ENCODE measurements around the gene TRIM56.
"Not testable (repeated sequence)": the region's sequence is repeated elsewhere in the genome, so short reads cannot be mapped to it uniquely, and the experiment has no call there.

Gene TRIM56

DNA sequence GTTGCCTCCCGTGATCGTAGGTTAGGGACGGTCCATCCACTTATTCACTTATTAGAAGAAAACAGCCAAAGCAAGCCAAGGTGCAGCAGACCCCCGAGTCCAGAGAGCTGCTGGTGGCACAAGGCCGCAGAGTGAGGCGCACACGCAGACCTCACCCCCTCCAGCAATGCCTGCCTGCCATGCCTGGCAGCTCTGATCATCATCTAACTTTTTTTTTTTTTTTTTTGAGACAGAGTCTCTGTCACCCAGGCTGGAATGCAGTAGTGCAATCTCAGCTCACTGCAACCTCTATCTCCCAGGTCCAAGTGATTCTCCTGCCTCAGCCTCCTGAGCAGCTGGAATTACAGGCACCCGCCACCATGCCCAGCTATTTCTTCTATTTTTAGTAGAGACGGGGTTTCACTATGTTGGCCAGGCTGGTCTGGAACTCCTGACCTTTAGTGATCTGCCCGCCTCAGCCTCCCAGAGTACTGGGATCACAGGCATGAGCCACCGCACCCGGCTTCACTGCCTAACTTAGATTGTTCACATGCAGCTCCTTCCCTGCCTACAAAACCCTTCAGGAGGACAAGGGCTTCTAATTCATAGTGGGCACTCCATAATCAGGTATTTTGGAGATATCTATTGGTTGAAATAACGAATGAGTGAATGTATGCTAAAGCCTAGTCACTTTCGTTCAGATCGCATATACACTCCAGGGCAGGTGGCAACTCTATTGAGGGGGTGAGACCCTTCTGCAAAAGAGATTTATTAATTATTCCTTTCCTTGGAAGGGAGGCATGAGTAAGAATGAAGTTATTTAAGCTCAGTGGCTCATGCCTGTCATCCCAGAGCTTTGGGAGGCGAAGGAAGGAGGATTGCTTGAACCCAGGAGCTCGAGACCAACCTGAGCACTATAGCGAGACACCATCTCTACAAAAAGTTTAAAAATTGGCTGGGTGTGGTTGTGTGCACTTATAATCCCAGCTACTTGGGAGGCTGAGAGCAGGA lies 15.9 kb downstream of the TRIM56 start:
- no CpG with 5 or more reads among the region's 18 CpGs for WGBS (ENCODE audit: insufficient coverage, insufficient read length)
- H3K27ac ChIP-seq (ENCODE audit: low read length) = no peak overlapping the region
- no peak for DNase-seq (ENCODE audit: low read depth, low spot score)

DNA sequence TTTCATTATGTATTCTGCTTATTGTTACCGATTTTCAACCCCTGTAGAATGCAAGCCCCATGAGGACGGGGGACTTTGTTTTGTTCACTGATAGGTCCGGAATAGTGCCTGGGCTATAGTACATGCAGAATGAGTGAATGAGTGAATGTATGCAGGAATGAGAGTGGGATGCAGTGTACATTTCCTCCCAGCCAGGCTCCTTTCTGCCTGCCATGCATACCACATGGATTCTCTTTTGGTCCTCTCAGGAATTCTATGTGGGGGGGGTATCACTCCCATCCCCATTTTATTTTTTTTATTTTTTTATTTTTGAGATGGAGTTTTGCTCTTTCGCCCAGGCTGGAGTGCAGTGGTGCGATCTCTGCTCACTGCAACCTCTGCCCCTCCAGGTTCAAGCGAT lies 16.7 kb downstream of the TRIM56 start:
- Histone ChIP-seq H3K27me3 (ENCODE audit: control insufficient read depth, insufficient read depth, low read length) (no peaks in the 10 kb centered on the region), H3K27ac (ENCODE audit: low read length) (no peak overlapping the region), H3K4me1 (ENCODE audit: control insufficient read depth, insufficient read depth, low read length) (peaks cover 5% of the 10 kb centered on the region), H3K4me3 (ENCODE audit: low read length) (no peak overlapping the region), H3K36me3 (ENCODE audit: control insufficient read depth, insufficient read depth, low read length) (no peaks in the 10 kb centered on the region), H3K9me3 (ENCODE audit: control insufficient read depth, insufficient read depth, low read length) (no peaks in the 10 kb centered on the region)
- 100% methylated on average over 1 of the region's 6 CpGs for WGBS (ENCODE audit: insufficient coverage, insufficient read length)
- no peak for DNase-seq (ENCODE audit: low read depth, low spot score)

More for the DNA sequence above, 15.9 kb downstream of the TRIM56 start:
- H3K4me3 ChIP-seq (ENCODE audit: low read length) = no peak overlapping the region
- H3K36me3 ChIP-seq (ENCODE audit: control insufficient read depth, insufficient read depth, low read length) = no peaks in the 10 kb centered on the region
- H3K4me1 ChIP-seq (ENCODE audit: control insufficient read depth, insufficient read depth, low read length) = peaks cover 5% of the 10 kb centered on the region
- no peaks in the 10 kb centered on the region for H3K9me3 ChIP-seq (ENCODE audit: control insufficient read depth, insufficient read depth, low read length)
- H3K27me3 ChIP-seq (ENCODE audit: control insufficient read depth, insufficient read depth, low read length) = no peaks in the 10 kb centered on the region

- H3K4me3 ChIP-seq (ENCODE audit: low read length); H3K9me3 ChIP-seq (ENCODE audit: control insufficient read depth, insufficient read depth, low read length); H3K27ac ChIP-seq (ENCODE audit: low read length); DNase-seq (ENCODE audit: low read depth, low spot score); H3K27me3 ChIP-seq (ENCODE audit: control insufficient read depth, insufficient read depth, low read length); H3K4me1 ChIP-seq (ENCODE audit: control insufficient read depth, insufficient read depth, low read length); H3K36me3 ChIP-seq (ENCODE audit: control insufficient read depth, insufficient read depth, low read length): not testable (repeated sequence)
- no CpG with 5 or more reads among the region's 10 CpGs for WGBS (ENCODE audit: insufficient coverage, insufficient read length)
Observed at GRCh38 chr7:101103701-101104100, 18.4 kb downstream of the TRIM56 start.

- Histone ChIP-seq H3K9me3 (ENCODE audit: control insufficient read depth, insufficient read depth, low read length) (no peaks in the 10 kb centered on the region), H3K4me1 (ENCODE audit: control insufficient read depth, insufficient read depth, low read length) (peaks cover 3% of the 10 kb centered on the region), H3K27ac (ENCODE audit: low read length) (no peak overlapping the region), H3K4me3 (ENCODE audit: low read length) (no peak overlapping the region), H3K27me3 (ENCODE audit: control insufficient read depth, insufficient read depth, low read length) (no peaks in the 10 kb centered on the region), H3K36me3 (ENCODE audit: control insufficient read depth, insufficient read depth, low read length) (no peaks in the 10 kb centered on the region)
- DNase-seq (ENCODE audit: low read depth, low spot score) = no peak
- WGBS (ENCODE audit: insufficient coverage, insufficient read length) = no CpG with 5 or more reads among the region's 15 CpGs
Observed at GRCh38 chr7:101104193-101104713, 19.0 kb downstream of the TRIM56 start.

DNA sequence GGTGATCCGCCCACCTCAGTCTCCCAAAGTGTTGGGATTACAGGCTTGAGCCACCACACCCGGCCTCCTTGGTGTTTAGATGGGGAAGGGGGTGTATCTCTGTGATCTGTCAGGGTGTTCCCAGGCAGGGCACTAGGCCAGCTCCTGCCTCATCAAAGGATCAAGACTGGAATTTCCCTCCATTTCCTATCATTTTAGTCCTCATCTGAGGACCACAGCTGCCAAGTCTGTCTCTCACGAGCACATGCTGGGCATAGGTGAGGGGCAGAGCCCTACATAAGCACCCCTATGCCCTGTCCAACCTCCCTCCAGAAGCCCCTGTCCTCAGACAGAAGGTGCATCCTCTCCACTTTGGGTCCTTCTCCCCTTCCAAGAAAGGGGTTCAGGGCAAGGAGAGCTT lies 19.5 kb downstream of the TRIM56 start:
- H3K4me3 ChIP-seq (ENCODE audit: low read length) = no peak overlapping the region
- H3K27ac ChIP-seq (ENCODE audit: low read length) = no peak overlapping the region
- H3K9me3 ChIP-seq (ENCODE audit: control insufficient read depth, insufficient read depth, low read length) = no peaks in the 10 kb centered on the region
- H3K27me3 ChIP-seq (ENCODE audit: control insufficient read depth, insufficient read depth, low read length) = no peaks in the 10 kb centered on the region
- DNase-seq (ENCODE audit: low read depth, low spot score) = no peak
- no CpG with 5 or more reads among the region's 3 CpGs for WGBS (ENCODE audit: insufficient coverage, insufficient read length)
- H3K4me1 ChIP-seq (ENCODE audit: control insufficient read depth, insufficient read depth, low read length) = peaks cover 3% of the 10 kb centered on the region
- H3K36me3 ChIP-seq (ENCODE audit: control insufficient read depth, insufficient read depth, low read length) = no peaks in the 10 kb centered on the region

DNA sequence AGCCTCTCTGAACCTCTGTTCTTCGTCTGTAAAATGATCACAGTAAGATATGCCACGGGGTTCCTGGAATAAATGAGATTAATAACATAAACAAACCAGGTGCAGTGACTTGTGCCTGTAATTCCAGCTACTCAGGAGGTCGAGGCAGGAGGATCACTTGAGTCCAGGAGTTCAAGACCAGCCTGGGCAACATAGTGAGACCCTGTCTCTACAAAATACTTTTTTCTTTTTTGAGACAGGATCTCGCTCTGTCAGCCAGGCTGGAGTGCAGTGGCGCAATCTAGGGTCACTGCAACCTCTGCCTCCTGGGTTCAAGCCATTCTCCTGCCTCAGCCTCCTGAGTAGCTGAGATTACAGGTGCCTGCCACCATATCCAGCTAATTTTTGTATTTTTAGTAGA lies 20.0 kb downstream of the TRIM56 start:
- H3K27me3 ChIP-seq (ENCODE audit: control insufficient read depth, insufficient read depth, low read length); H3K36me3 ChIP-seq (ENCODE audit: control insufficient read depth, insufficient read depth, low read length); H3K4me1 ChIP-seq (ENCODE audit: control insufficient read depth, insufficient read depth, low read length); H3K27ac ChIP-seq (ENCODE audit: low read length); H3K9me3 ChIP-seq (ENCODE audit: control insufficient read depth, insufficient read depth, low read length); DNase-seq (ENCODE audit: low read depth, low spot score); H3K4me3 ChIP-seq (ENCODE audit: low read length): not testable (repeated sequence)
- no CpG with 5 or more reads among the region's 5 CpGs for WGBS (ENCODE audit: insufficient coverage, insufficient read length)

DNA sequence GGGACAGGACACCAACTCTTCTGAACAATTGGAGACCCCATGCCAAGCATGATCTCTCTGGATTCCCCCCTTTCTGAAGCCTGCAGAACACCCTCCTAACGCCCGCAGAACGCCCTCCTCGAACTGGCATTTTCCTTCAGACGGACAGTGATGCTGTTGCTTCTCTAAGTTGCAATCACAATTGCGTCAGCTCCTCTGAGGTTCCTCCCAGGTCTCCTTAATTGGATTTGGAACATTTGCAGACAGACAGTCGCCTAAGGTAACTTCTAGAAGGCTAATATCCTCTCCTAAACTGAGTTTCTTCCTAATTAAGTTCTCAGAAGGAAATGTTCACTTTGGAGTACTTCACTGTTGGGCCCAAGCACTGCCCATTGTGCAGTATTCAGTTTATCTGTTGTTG lies 21.1 kb downstream of the TRIM56 start:
- Histone ChIP-seq H3K9me3 (ENCODE audit: control insufficient read depth, insufficient read depth, low read length) (no peaks in the 10 kb centered on the region), H3K4me1 (ENCODE audit: control insufficient read depth, insufficient read depth, low read length) (no peaks in the 10 kb centered on the region; the same call in 1 of the 2 replicates), H3K27ac (ENCODE audit: low read length) (no peak overlapping the region), H3K4me3 (ENCODE audit: low read length) (no peak overlapping the region), H3K27me3 (ENCODE audit: control insufficient read depth, insufficient read depth, low read length) (no peaks in the 10 kb centered on the region), H3K36me3 (ENCODE audit: control insufficient read depth, insufficient read depth, low read length) (no peaks in the 10 kb centered on the region)
- WGBS (ENCODE audit: insufficient coverage, insufficient read length) = no CpG with 5 or more reads among the region's 7 CpGs
- no peak for DNase-seq (ENCODE audit: low read depth, low spot score)

GRCh38 chr7:101108330-101108857 lies 23.1 kb downstream of the TRIM56 start:
- H3K9me3 ChIP-seq (ENCODE audit: control insufficient read depth, insufficient read depth, low read length) = no peaks in the 10 kb centered on the region
- no CpG with 5 or more reads among the region's 16 CpGs for WGBS (ENCODE audit: insufficient coverage, insufficient read length)
- no peak overlapping the region for H3K27ac ChIP-seq (ENCODE audit: low read length)
- H3K27me3 ChIP-seq (ENCODE audit: control insufficient read depth, insufficient read depth, low read length) = no peaks in the 10 kb centered on the region
- no peak overlapping the region for H3K4me3 ChIP-seq (ENCODE audit: low read length)
- no peaks in the 10 kb centered on the region; the same call in 1 of the 2 replicates for H3K4me1 ChIP-seq (ENCODE audit: control insufficient read depth, insufficient read depth, low read length)
- DNase-seq (ENCODE audit: low read depth, low spot score) = no peak
- H3K36me3 ChIP-seq (ENCODE audit: control insufficient read depth, insufficient read depth, low read length) = no peaks in the 10 kb centered on the region

- DNase-seq (ENCODE audit: low read depth, low spot score) = no peak
- H3K27me3 ChIP-seq (ENCODE audit: control insufficient read depth, insufficient read depth, low read length) = no peaks in the 10 kb centered on the region
- H3K36me3 ChIP-seq (ENCODE audit: control insufficient read depth, insufficient read depth, low read length) = no peaks in the 10 kb centered on the region
- no peaks in the 10 kb centered on the region for H3K9me3 ChIP-seq (ENCODE audit: control insufficient read depth, insufficient read depth, low read length)
- no peak overlapping the region for H3K27ac ChIP-seq (ENCODE audit: low read length)
- WGBS (ENCODE audit: insufficient coverage, insufficient read length) = no CpG with 5 or more reads among the region's 7 CpGs
- H3K4me1 ChIP-seq (ENCODE audit: control insufficient read depth, insufficient read depth, low read length) = no peaks in the 10 kb centered on the region; the same call in 1 of the 2 replicates
- no peak overlapping the region for H3K4me3 ChIP-seq (ENCODE audit: low read length)
Observed at GRCh38 chr7:101108961-101109360, 23.7 kb downstream of the TRIM56 start.

DNA sequence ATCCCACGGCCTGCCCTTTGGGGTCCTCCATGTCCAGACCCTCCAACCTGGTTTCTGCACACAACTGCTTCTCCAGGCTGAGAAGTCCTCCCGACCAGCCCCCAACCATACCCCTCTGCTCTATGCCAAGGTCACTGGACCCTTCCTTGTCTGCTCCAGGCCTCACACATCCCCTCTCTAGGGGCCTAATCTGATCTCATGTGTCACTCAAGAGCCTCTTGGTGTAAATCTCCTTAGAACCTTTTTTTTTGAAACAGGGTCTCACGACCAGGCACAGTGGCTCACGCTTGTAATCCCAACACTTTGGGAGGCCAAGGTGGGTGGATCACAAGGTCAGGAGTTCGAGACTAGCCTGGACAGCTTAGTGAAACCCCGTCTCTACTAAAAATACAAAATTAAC lies 24.1 kb downstream of the TRIM56 start:
- Histone ChIP-seq H3K4me3 (ENCODE audit: low read length) (no peak overlapping the region), H3K9me3 (ENCODE audit: control insufficient read depth, insufficient read depth, low read length) (no peaks in the 10 kb centered on the region), H3K27me3 (ENCODE audit: control insufficient read depth, insufficient read depth, low read length) (no peaks in the 10 kb centered on the region), H3K4me1 (ENCODE audit: control insufficient read depth, insufficient read depth, low read length) (no peaks in the 10 kb centered on the region; the same call in 1 of the 2 replicates), H3K27ac (ENCODE audit: low read length) (no peak overlapping the region), H3K36me3 (ENCODE audit: control insufficient read depth, insufficient read depth, low read length) (no peaks in the 10 kb centered on the region)
- DNase-seq (ENCODE audit: low read depth, low spot score) = no peak
- WGBS (ENCODE audit: insufficient coverage, insufficient read length) = no CpG with 5 or more reads among the region's 6 CpGs

All from iPS DF 6.9 (cell line).